K562 (cell line): ENCODE results near the gene TMEM120A. TPM values are rescaled to one million over a fixed set of nuclear protein-coding genes. Genes with fewer than 3 reads are reported as not detected.

ENCODE experiments used
- ATF4 ChIP-seq: fragments of 450-650 bp; formaldehyde crosslinking; IDR thresholded peaks from 2 replicates; pipeline ENCODE4 v1.4.0; 2022; ENCODE audit warnings: mild to moderate bottlenecking, moderate library complexity
- BHLHE40 ChIP-seq: IDR thresholded peaks from 2 replicates; pipeline ENCODE4 v1.6.1; 2011; ENCODE audit warnings: low read length, improper control_type of control experiment
- CREBBP ChIP-seq: IDR thresholded peaks from one replicate; pipeline ENCODE4 v1.6.1; 2012; ENCODE audit warnings: low read depth, mild to moderate bottlenecking, control low read depth, inconsistent platforms, low read length
- E2F8 ChIP-seq: fragments of 450-650 bp; IDR thresholded peaks from 2 replicates; pipeline ENCODE4 v1.7.1; 2018; ENCODE audit warnings: mild to moderate bottlenecking, low read depth; ENCODE audit not compliant: partially characterized antibody
- ETV5 ChIP-seq: sonication (generic); formaldehyde crosslinking; IDR thresholded peaks from 2 replicates; pipeline ENCODE4 v1.4.0; 2020; ENCODE audit warnings: low read depth, mild to moderate bottlenecking, missing genetic modification reagents
- HDAC8 ChIP-seq: fragments of 450-650 bp; IDR thresholded peaks from 2 replicates; pipeline ENCODE4 v1.6.1; 2016; ENCODE audit warnings: mild to moderate bottlenecking, missing genetic modification characterization, moderate library complexity, missing compliant biosample characterization
- HNRNPLL ChIP-seq: fragments of 200-400 bp; formaldehyde crosslinking; IDR thresholded peaks from 2 replicates; pipeline ENCODE4 v1.6.1; 2017; ENCODE audit warnings: low read length, low read depth, mild to moderate bottlenecking; ENCODE audit not compliant: poor library complexity, severe bottlenecking
- JUN ChIP-seq, 2 experiments: sonication (generic) in 1 of 2; formaldehyde crosslinking in 1 of 2; IDR thresholded peaks; 2 replicates each; pipeline versions ENCODE4 v1.6.1 to v1.8.0; 2012 to 2022; ENCODE audit warnings: borderline replicate concordance in 2 of 2, mild to moderate bottlenecking in 2 of 2, improper control_type of control experiment in 1 of 2, low read depth in 1 of 2, low read length in 1 of 2, missing genetic modification reagents in 1 of 2
- MAX ChIP-seq: sonication (generic); formaldehyde crosslinking; IDR thresholded peaks from 2 replicates; pipeline ENCODE4 v1.9.0; 2022; ENCODE audit warnings: mild to moderate bottlenecking, missing genetic modification reagents
- MXI1 ChIP-seq: IDR thresholded peaks from 2 replicates; pipeline ENCODE4 v1.6.1; 2011; ENCODE audit warnings: low read depth, mild to moderate bottlenecking, improper control_type of control experiment, low read length
- MYBL2 ChIP-seq, 2 experiments: fragments of 450-650 bp in 1 of 2; sonication (generic) in 1 of 2; formaldehyde crosslinking in 1 of 2; IDR thresholded peaks; 2 replicates each; pipeline versions ENCODE4 v1.6.1 to v1.8.1; 2017 to 2022; ENCODE audit warnings: borderline replicate concordance in 1 of 2, inconsistent platforms in 1 of 2, low read depth in 1 of 2, mild to moderate bottlenecking in 1 of 2, missing genetic modification reagents in 1 of 2, moderate library complexity in 1 of 2
- NCOA2 ChIP-seq, 2 experiments: fragments of 450-650 bp; IDR thresholded peaks; 2 replicates each; pipeline ENCODE4 v1.6.1; 2018; ENCODE audit warnings: mild to moderate bottlenecking in 2 of 2, moderate library complexity in 1 of 2; ENCODE audit not compliant: partially characterized antibody in 2 of 2
- RAD51 ChIP-seq: fragments of 450-650 bp; IDR thresholded peaks from 2 replicates; pipeline ENCODE4 v1.7.1; 2016; ENCODE audit warnings: low read depth, mild to moderate bottlenecking, borderline replicate concordance
- RBM15 ChIP-seq: fragments of 200-400 bp; formaldehyde crosslinking; IDR thresholded peaks from 2 replicates; pipeline ENCODE4 v1.6.1; 2018; ENCODE audit warnings: mild to moderate bottlenecking, low read length, moderate library complexity; ENCODE audit not compliant: insufficient read depth
- SAP30 ChIP-seq: fragments of 200-600 bp; sonication (generic); IDR thresholded peaks from 2 replicates; pipeline ENCODE4 v1.6.1; 2012; ENCODE audit warnings: borderline replicate concordance, low read depth, mild to moderate bottlenecking, moderate library complexity, low read length, control low read depth, inconsistent platforms; ENCODE audit not compliant: insufficient read depth, poor library complexity, severe bottlenecking
- SUPT5H ChIP-seq: fragments of 450-650 bp; IDR thresholded peaks from 2 replicates; pipeline ENCODE4 v1.6.1; 2016
- TBP ChIP-seq: optimal IDR thresholded peaks from 2 replicates; pipeline ENCODE3; 2011; ENCODE audit warnings: low read depth, low read length, improper control_type of control experiment
- ZNF165 ChIP-seq: fragments of 250-450 bp; sonication (Bioruptor Pico); IDR thresholded peaks from 2 replicates; pipeline ENCODE4 v1.4.0; 2020; ENCODE audit warnings: borderline replicate concordance
- ZNF655 ChIP-seq: fragments of 250-450 bp; sonication (Bioruptor Pico); IDR thresholded peaks from 2 replicates; pipeline ENCODE4 v1.5.0; 2021
- ZNF668 ChIP-seq: fragments of 250-450 bp; sonication (Bioruptor Pico); IDR thresholded peaks from 2 replicates; pipeline ENCODE4 v1.8.0; 2022; ENCODE audit warnings: mild to moderate bottlenecking, inconsistent platforms
- polyA plus RNA-seq, 8 experiments: library from polyadenylated mRNA; depleted of rRNA in 4 of 8; stranded (reverse) in 5 of 8; unstranded in 3 of 8; fragments of >200 nt; fragmentation: Nextera tagmentation in 2 of 8; fragmentation: Illumina TruSeq in 1 of 8; extraction: Ambion mirVana in 2 of 8; extraction: Trizol in 1 of 8; gene quantifications; 2 replicates each; pipeline versions ENCODE4 v1.2.1 to v1.2.3, GENCODE V29; 2011 to 2014; ENCODE audit warnings: inconsistent platforms in 1 of 8, missing spikeins in 1 of 8
- total RNA-seq, 7 experiments: library from RNA; depleted of rRNA in 6 of 7; stranded (reverse); fragments of >200 nt in 6 of 7; fragmentation: Illumina TruSeq in 2 of 7; extraction: Trizol in 2 of 7; gene quantifications; 2 replicates each; pipeline versions ENCODE4 v1.2.1 to v1.2.3, GENCODE V29; 2011 to 2021; ENCODE audit warnings: low replicate concordance in 1 of 7

TMEM120A gene
- total and polyA plus RNA-seq, 9 of the 15 experiments (the other 6 are each of a cell fraction or from before 2014, with no cell fraction given) = 2.3 to 90.2 (median 22.9) TPM

GRCh38 chr7:75993689-75994387, 557 bp downstream of the TMEM120A start (continued):
- TF ChIP-seq MYBL2 (IDR thresholded peaks at IDR 0.05; ENCODE audit: low read depth) (no peak), MYBL2 (CRISPR knock-in tag; IDR thresholded peaks at IDR 0.05; ENCODE audit: borderline replicate concordance) (no peak), ATF4 (CRISPR knock-in tag) (no peak), JUN (IDR thresholded peaks at IDR 0.05; ENCODE audit: borderline replicate concordance, low read depth, low read length) (no peak), JUN (CRISPR knock-in tag; IDR thresholded peaks at IDR 0.05; ENCODE audit: borderline replicate concordance) (no peak), ZNF655 (no peak), ZNF165 (CRISPR knock-in tag) (no peak), MXI1 (0 out of 2 replicates have a peak, but pooled peaks have one; percentile 13), CREBBP (no peak), RBM15 (no peak), E2F8 (no peak), HDAC8 (tag) (no peak), TBP (no peak), BHLHE40 (peak; percentile 68), MAX (CRISPR knock-in tag) (no peak; the same call in 1 of the 2 replicates), SAP30 (peak; percentile 89), HNRNPLL (no peak), ZNF668 (CRISPR knock-in tag) (no peak), NCOA2 (IDR thresholded peaks at IDR 0.05; ENCODE audit: partially characterized antibody in 2 of 2) (no peak), ETV5 (CRISPR knock-in tag) (no peak), SUPT5H (no peak), RAD51 (no peak)
